ENCODE measurements around the gene CDH23.

DNA sequence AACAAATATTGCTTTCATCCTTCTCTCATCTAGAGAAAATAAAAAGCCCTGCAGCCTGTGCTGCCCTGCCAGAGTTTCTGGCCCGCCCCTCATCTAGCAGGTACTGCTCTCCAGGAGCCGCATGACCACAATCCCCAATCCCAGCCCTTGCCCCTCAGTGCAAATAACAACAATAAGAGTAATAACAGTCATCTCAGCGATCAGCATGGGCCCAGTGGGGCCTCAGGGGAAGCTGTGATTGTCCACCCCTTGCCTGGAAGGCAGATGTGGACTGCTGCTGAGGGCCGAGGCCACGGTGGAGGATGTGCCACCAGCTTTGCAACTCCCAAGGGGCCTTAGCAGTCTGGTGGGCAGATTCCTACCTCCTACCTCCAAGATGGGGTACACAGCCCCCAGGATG, 106.1 kb downstream of the CDH23 start:
- TF ChIP-seq, protein P1, sequence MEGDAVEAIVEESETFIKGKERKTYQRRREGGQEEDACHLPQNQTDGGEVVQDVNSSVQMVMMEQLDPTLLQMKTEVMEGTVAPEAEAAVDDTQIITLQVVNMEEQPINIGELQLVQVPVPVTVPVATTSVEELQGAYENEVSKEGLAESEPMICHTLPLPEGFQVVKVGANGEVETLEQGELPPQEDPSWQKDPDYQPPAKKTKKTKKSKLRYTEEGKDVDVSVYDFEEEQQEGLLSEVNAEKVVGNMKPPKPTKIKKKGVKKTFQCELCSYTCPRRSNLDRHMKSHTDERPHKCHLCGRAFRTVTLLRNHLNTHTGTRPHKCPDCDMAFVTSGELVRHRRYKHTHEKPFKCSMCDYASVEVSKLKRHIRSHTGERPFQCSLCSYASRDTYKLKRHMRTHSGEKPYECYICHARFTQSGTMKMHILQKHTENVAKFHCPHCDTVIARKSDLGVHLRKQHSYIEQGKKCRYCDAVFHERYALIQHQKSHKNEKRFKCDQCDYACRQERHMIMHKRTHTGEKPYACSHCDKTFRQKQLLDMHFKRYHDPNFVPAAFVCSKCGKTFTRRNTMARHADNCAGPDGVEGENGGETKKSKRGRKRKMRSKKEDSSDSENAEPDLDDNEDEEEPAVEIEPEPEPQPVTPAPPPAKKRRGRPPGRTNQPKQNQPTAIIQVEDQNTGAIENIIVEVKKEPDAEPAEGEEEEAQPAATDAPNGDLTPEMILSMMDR (IDR thresholded peaks at IDR 0.05): no peak
- no peak for TF ChIP-seq POLR2A (IDR thresholded peaks at IDR 0.05)
- no peak for TF ChIP-seq POLR2AphosphoS5 (IDR thresholded peaks at IDR 0.05; ENCODE audit: insufficient read depth in 1 of 2, low read depth in 1 of 2)

Measured in vagina (tissue), 2 donors.